Measurements from ENCODE around the gene RAB2B.
"Not testable (repeated sequence)": the region's sequence is repeated elsewhere in the genome, so short reads cannot be mapped to it uniquely, and the experiment has no call there.

The RAB2B gene

GRCh38 chr14:21486640-21487087 is 9.9 kb upstream of the RAB2B start:
- DNase-seq (ENCODE audit: low read depth in 2 of 2) = no peak

- peak in 1 of 2 donors; percentile 80 for DNase-seq (ENCODE audit: low read depth in 2 of 2)
These were observed 235 bp downstream of the RAB2B start for GRCh38 chr14:21476523-21476924.

DNA sequence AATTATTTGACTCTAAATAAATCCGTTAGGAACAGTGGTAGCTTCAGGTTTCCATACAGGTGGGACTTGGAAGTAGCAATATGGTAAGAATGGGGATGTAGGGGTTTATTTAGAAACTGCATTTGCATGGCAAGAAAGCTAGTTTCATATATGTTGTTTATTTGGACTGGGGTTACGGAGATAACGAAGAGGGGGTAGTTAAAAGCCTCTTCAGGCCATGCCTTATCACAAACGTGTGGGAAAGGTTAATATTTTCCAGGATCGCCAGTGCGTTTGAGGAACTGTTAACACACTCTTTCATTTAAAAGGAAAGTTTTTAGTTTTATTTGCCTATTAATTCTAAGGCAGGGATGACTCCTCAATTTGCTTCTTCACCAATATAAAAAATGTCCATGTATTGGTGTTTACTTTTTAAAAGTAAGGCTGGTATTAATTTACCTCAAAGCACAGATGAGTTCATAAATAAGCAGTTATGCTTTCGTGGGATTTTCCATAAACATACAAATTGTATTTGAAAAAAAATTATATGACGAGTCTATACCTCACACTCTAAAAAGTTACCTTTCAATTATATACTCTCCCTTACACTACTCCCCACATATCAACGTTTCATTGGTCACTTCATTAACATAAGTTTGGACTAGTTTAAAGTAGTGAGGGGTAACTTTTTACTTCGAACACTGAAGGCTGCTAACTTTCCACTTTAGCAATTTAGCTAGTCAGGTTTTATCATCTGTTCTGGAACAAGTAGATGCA is 814 bp downstream of the RAB2B start:
- DNase-seq (ENCODE audit: low read depth in 2 of 2) = no peak

DNA sequence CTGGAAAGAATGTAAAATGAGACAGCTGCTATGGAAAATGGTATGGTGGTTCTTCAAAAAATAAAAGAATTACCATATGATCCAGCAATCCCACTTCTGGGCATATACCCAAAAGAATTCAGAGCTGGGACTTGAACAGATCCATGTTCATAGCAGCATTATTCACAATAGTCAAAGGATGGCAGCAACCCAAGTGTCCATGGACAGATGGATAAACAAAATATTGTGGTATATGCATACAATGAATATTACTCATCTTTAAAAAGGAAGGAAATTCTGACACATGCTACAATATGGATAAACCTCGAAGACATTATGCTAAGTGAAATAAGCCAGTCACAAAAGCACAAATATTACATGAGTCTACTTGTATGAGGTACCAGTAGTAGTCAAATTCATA is 9.1 kb downstream of the RAB2B start:
- no peak for DNase-seq (ENCODE audit: low read depth in 2 of 2)

- peak; percentile 98 for DNase-seq (ENCODE audit: low read depth in 2 of 2)
These were observed 20.7 kb downstream of the RAB2B start, which contains the start of gene CHD8 for GRCh38 chr14:21455912-21456667. Gene CHD8 (minus strand): TSS chr14:21456123. CDS start chr14:21431643, 24,480 bp downstream.

- peak in 1 of 2 donors; percentile 11 for DNase-seq (ENCODE audit: low read depth in 2 of 2)
These were observed 21.2 kb downstream of the RAB2B start for GRCh38 chr14:21455592-21455911.

DNA sequence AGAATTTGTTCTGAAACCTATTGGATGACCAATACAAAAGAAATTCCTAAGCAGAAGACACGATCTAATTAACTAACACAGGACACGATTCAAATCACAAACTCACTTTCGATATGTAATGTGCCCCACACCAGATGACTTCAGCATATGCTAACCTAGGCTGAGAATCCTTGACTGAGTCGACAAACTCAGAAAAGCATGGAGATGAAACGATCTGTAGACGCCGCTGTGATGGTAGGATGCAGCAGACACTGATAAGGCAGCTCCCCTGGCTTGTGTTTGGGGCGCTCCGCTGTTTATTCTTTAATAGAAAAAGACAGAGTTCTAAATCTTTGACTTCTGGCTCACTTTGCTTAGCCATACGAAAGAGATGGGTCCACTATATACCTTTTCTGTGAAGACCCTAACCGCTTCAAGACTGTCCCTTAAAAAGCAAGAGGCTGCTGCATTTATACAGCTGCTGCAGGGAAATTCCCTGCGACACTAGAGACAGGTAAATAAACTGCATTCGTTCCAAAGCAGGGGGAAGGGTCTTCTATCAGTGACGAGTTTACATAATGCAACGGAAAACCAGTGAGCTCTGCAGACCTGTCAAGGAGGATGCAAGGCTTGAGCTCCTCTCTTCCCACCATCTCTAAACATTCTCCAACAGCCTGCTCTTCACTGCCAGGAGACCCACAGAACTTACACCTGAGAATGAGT is 21.8 kb downstream of the RAB2B start:
- no peak for DNase-seq (ENCODE audit: low read depth in 2 of 2)

DNA sequence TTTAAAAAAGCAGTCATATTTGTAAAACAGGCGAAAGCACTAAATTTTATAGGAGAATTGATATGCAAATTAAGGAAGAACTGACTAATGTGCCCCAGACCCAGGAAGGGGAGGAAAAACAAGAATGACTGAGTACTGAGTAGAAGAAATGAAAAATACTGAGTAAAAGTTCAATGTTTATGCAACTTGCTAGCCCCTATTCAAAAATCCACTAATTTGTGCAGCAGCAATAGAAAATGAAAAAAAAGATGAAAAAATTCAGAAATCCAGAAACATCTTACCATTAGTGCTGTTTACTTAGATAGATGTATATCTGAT is 26.9 kb downstream of the RAB2B start:
- no peak for DNase-seq (ENCODE audit: low read depth in 2 of 2)

DNA sequence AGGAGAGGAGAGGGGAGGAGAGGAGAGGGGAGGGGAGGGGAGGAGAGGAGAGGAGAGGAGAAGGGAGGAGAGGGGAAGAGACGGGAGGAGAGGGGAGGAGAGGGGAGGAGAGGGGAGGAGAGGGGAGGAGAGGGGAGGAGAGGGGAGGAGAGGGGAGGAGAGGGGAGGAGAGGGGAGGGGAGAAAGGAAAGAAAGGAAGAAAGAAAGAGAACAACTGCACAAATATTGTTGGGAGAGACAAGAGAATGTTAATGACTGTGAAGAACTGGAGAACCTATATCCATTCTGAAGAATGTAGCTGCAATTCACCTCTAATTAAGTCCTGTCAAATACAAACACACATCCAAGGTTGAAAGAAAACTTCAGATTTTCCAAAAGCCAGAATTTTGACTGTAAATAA is 34.1 kb downstream of the RAB2B start:
- not testable (repeated sequence) for DNase-seq (ENCODE audit: low read depth in 2 of 2)

DNA sequence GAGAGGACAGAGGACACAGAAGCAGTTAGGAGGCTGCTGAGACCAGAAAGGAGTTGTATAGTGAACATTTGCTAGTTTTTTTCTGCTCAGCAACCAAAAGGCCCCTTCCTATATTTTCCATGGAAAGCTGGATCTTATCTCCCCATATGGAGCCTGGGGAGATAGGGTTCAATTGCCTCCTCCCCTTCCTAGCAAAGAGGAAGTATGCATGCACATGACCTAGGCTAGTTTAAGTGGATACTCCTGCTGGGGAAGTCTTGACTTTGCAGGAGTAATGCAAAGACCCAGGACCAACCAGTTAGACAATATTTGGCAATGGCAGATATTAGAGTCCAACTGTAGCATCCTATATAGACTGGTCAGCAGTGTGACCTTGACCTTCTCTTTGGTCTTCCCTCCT is 35.9 kb downstream of the RAB2B start:
- DNase-seq (ENCODE audit: low read depth in 2 of 2) = no peak

GRCh38 chr14:21437063-21437901 is 39.5 kb downstream of the RAB2B start:
- DNase-seq (ENCODE audit: low read depth in 2 of 2) = peak; percentile 99

- DNase-seq (ENCODE audit: low read depth in 2 of 2) = no peak
These were observed 40.1 kb downstream of the RAB2B start for GRCh38 chr14:21436567-21437062.

GRCh38 chr14:21431126-21431525 is 45.6 kb downstream of the RAB2B start:
- DNase-seq (ENCODE audit: low read depth in 2 of 2) = no peak

DNA sequence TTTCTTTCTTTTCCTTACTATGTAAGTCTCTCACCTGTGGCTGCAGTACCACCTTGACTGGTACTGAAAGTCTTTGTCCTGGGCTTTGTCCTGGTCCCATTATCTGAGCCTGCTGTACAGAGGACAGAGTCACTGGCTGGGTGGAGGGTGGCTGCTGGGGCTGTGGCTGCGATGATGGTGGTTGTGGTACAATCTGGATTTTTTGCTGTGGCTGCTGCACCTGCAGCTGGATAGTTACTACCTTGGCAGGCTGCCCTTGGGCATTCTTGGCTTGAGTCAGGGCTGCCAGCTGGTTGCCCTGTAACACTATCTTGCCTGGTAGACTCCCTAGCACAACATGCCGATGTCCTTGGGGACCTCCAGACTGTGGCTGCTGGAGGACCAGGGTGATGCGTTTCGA is 47.8 kb downstream of the RAB2B start:
- no peak for DNase-seq (ENCODE audit: low read depth in 2 of 2)

DNA sequence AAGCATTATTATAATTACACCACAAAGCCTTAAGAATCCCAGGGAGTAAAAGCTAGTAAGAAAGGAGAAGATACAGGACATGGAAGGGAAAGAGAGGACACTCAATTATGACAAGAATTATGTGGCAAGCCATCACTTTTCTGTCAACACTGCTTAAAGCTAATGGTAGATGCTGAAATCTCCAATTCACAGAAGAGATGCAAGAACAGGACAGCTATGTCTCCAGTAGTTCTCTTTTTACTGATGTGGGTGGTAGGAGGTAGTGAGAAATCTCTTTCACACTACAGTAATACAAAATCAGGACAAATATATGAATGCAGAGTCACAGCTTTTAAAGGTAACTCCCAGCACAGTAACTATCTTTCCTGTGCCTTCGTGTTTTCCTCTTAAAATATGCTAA is 50.1 kb downstream of the RAB2B start:
- no peak for DNase-seq (ENCODE audit: low read depth in 2 of 2)

DNA sequence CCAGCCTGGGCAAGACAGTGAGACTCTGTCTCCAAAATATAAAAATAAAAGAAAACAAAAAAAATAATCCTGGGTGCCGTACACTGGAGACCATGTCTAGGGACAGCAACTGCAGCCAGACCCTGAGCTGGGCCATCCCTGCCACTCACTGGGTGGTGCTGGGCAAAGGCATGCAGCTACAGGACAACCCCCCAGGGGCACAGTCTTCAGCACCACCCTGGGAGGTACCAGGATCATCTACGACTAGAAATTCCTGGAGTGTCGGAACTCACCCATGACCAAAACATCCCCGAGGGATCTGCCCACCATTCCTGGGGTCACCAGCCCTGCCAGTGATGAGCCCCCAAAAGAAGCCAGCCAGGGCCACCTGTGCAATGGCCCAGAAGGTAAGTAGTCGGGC is 57.2 kb downstream of the RAB2B start:
- no peak for DNase-seq (ENCODE audit: low read depth in 2 of 2)

- DNase-seq (ENCODE audit: low read depth in 2 of 2) = no peak
These were observed 61.4 kb downstream of the RAB2B start for GRCh38 chr14:21415329-21415728.

- no peak for DNase-seq (ENCODE audit: low read depth in 2 of 2)
These were observed 62.6 kb downstream of the RAB2B start for GRCh38 chr14:21414137-21414631.

Measured in activated CD4-positive, alpha-beta T cell treated with anti-CD3 and anti-CD28 coated beads for 24 hours (primary cell).